Testis (tissue), 3 donors: ENCODE data around the gene TNFAIP8. TPM values are rescaled to one million over a fixed set of nuclear protein-coding genes. Genes with fewer than 3 reads are reported as not detected.

Experiments used
- DNase-seq: peaks from one replicate; pipeline ENCODE4 v3.0.0-alpha.2; 2019
- H3K27ac ChIP-seq, 2 donors: fragments of 200-600 bp; sonication (generic); one replicate each; pipeline ENCODE4 v1.5.1; 2019
- H3K27me3 ChIP-seq: fragments of 200-600 bp; sonication (generic); one replicate; pipeline ENCODE4 v1.5.1; 2019
- H3K36me3 ChIP-seq: fragments of 200-600 bp; sonication (generic); one replicate; pipeline ENCODE4 v1.5.1; 2017; ENCODE audit warnings: low read depth; ENCODE audit errors: missing control alignments
- H3K4me1 ChIP-seq: fragments of 200-600 bp; sonication (generic); one replicate; pipeline ENCODE4 v1.5.1; 2019
- H3K4me3 ChIP-seq, 2 donors: fragments of 200-600 bp; sonication (generic); one replicate each; pipeline ENCODE4 v1.5.1; 2017 to 2019
- H3K9me3 ChIP-seq: fragments of 200-600 bp; sonication (generic); one replicate; pipeline ENCODE4 v1.5.1; 2017
- POLR2A ChIP-seq: fragments of 450-650 bp; IDR thresholded peaks from one replicate; pipeline ENCODE4 v1.6.1; 2017; ENCODE audit warnings: antibody characterized with exemption, mild to moderate bottlenecking, moderate library complexity
- WGBS, 2 donors: methylation state at CpG; one replicate each; pipeline ENCODE4 v1.1.5; 2018; 5-methylcytosine and 5-hydroxymethylcytosine counted together
- intact Hi-C: fragments of 100-400 bp; cut with DNase I; formaldehyde crosslinking; loops from one replicate; pipeline ENCODE4 v1.15.1; 2023; ENCODE audit warnings: low total_unique reads
- polyA plus RNA-seq: library from polyadenylated mRNA; stranded (reverse); fragments of 350-450 nt; fragmentation: Illumina TruSeq; extraction: RNeasy Lipid Tissue Mini Kit (QIAGEN cat#74804); gene quantifications from one replicate; pipeline ENCODE4 v1.2.3, GENCODE V29; 2014; ENCODE audit warnings: low read depth, low replicate concordance; ENCODE audit not compliant: insufficient read depth
- total RNA-seq, 2 donors: library from RNA; depleted of rRNA; stranded (reverse); fragments of >200 nt; gene quantifications; one replicate each; pipeline ENCODE4 v1.2.3, GENCODE V29; 2016
- TF ChIP-seq, protein P1 (sequence below), 3 experiments: fragments of 450-650 bp in 2 of 3; fragments of 200-600 bp in 1 of 3; sonication (generic) in 1 of 3; IDR thresholded peaks; one replicate each; pipeline ENCODE4 v1.5.1; 2016 to 2019; ENCODE audit warnings: antibody characterized with exemption in 3 of 3, mild to moderate bottlenecking in 2 of 3, moderate library complexity in 1 of 3

TNFAIP8 gene
- total and polyA plus RNA-seq, 3 donors from 2014 or later = 6.3 to 14.0 (median 8.2) TPM

DNA sequence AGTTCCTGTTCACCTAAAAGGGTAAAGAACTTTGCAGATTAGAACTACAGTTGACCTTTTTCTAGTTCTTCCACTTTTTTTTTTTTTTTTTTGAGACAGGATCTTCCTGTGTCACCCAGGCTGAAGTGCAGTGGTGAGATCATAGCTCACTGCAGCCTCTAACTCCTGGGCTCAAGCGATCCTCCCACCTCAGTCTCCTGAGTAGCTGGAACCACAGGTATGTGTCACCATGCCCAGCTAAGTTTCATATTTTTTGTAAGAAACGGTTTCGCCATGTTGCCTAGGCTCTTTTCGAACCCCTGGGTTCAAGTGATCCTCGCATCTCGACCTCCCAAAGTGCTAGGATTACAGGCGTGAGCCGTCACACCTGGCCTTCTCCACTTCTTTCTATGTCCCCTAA is 39.7 kb upstream of the TNFAIP8 start:
- H3K27me3 ChIP-seq = no peaks in the 10 kb centered on the region
- DNase-seq = no peak
- no peak overlapping the region for H3K27ac ChIP-seq
- intact Hi-C loops = no loop called here
- no peaks in the 10 kb centered on the region for H3K36me3 ChIP-seq
- TF ChIP-seq, protein P1, sequence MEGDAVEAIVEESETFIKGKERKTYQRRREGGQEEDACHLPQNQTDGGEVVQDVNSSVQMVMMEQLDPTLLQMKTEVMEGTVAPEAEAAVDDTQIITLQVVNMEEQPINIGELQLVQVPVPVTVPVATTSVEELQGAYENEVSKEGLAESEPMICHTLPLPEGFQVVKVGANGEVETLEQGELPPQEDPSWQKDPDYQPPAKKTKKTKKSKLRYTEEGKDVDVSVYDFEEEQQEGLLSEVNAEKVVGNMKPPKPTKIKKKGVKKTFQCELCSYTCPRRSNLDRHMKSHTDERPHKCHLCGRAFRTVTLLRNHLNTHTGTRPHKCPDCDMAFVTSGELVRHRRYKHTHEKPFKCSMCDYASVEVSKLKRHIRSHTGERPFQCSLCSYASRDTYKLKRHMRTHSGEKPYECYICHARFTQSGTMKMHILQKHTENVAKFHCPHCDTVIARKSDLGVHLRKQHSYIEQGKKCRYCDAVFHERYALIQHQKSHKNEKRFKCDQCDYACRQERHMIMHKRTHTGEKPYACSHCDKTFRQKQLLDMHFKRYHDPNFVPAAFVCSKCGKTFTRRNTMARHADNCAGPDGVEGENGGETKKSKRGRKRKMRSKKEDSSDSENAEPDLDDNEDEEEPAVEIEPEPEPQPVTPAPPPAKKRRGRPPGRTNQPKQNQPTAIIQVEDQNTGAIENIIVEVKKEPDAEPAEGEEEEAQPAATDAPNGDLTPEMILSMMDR (IDR thresholded peaks at IDR 0.05) = no peak
- TF ChIP-seq POLR2A = no peak
- no peaks in the 10 kb centered on the region for H3K9me3 ChIP-seq
- peaks cover 3% of the 10 kb centered on the region for H3K4me1 ChIP-seq
- 94 to 95% methylated on average over 8 of the region's 8 CpGs for WGBS, 2 donors
- H3K4me3 ChIP-seq = no peak overlapping the region

GRCh38 chr5:119316906-119317305 is 38.9 kb upstream of the TNFAIP8 start:
- 85 to 86% methylated on average over 3 of the region's 3 CpGs for WGBS, 2 donors
- DNase-seq = no peak
- no peak for TF ChIP-seq POLR2A
- TF ChIP-seq, protein P1 (IDR thresholded peaks at IDR 0.05) = no peak
- Histone ChIP-seq H3K36me3 (no peaks in the 10 kb centered on the region), H3K27me3 (no peaks in the 10 kb centered on the region), H3K9me3 (no peaks in the 10 kb centered on the region), H3K4me1 (peaks cover 3% of the 10 kb centered on the region), H3K27ac (no peak overlapping the region), H3K4me3 (no peak overlapping the region)
- intact Hi-C loops = no loop called here

DNA sequence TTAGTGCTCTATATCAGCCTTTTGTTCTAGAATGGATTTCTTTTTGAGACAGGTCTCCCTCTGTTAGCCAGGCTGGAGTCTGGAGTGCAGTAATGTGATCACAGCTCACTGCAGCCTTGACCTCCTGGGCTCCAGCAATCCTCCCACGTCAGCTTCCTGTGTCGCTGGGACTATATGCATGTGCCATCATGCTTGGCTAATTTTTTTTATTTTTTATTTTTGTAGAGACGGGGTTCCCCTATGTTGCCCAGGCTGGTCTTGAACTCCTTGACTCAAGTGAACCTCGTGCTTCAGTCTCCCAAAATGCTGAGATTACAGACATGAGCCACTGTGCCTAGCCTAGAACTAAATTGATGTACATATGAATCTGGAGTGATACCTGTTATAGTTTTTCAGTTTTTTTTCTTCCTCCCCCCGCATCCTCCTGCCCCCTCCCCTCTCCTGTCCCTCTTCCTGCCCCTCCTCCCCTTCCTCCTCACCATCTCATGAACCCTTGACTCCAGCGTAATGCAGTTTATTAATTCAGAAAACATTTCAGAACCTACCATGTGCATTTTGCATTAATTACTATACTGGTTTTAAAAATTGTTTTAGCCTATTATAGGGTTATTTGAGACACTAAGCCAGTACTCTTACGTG is 37.4 kb upstream of the TNFAIP8 start:
- TF ChIP-seq POLR2A = no peak
- TF ChIP-seq, protein P1 (IDR thresholded peaks at IDR 0.05) = no peak
- intact Hi-C loops = no loop called here
- WGBS, 2 donors = 67 to 69% methylated on average over 7 of the region's 7 CpGs
- no peaks in the 10 kb centered on the region for H3K27me3 ChIP-seq
- peaks cover 3% of the 10 kb centered on the region for H3K4me1 ChIP-seq
- no peak for DNase-seq
- H3K36me3 ChIP-seq = no peaks in the 10 kb centered on the region
- no peak overlapping the region for H3K27ac ChIP-seq
- H3K4me3 ChIP-seq = no peak overlapping the region
- H3K9me3 ChIP-seq = no peaks in the 10 kb centered on the region

- Histone ChIP-seq H3K4me1 (peaks cover 3% of the 10 kb centered on the region), H3K27me3 (no peaks in the 10 kb centered on the region), H3K4me3 (no peak overlapping the region), H3K9me3 (no peaks in the 10 kb centered on the region), H3K27ac (no peak overlapping the region), H3K36me3 (no peaks in the 10 kb centered on the region)
- DNase-seq = no peak
- TF ChIP-seq, protein P1 (IDR thresholded peaks at IDR 0.05) = no peak
- TF ChIP-seq POLR2A = no peak
- WGBS, 2 donors = 84 to 86% methylated on average over 5 of the region's 5 CpGs
- intact Hi-C loops = no loop called here
Measured at GRCh38 chr5:119319401-119319800, 36.4 kb upstream of the TNFAIP8 start.

DNA sequence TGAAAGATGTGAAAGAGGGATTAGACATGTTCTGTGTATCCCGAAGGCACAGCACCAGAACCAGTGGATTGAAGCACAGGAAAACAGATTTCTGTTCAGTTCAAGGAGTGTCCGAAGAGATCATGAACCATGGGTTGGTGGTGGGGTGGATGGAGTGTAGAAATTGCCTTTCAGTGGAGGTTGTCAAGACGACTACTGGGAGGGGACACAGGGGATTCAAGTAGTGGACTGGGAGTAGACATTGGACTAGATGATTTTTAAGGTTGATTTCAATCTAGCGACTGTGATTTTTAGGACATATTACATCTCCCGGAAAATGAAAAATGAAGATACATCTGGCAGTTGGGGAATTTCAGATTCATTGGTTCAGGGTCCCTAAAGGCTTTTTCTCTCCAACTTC is 35.9 kb upstream of the TNFAIP8 start:
- H3K4me1 ChIP-seq = peaks cover 3% of the 10 kb centered on the region
- no peak for DNase-seq
- H3K27me3 ChIP-seq = no peaks in the 10 kb centered on the region
- intact Hi-C loops = no loop called here
- H3K9me3 ChIP-seq = no peaks in the 10 kb centered on the region
- no peak overlapping the region for H3K27ac ChIP-seq
- H3K4me3 ChIP-seq = no peak overlapping the region
- TF ChIP-seq, protein P1 (IDR thresholded peaks at IDR 0.05) = no peak
- no peak for TF ChIP-seq POLR2A
- WGBS, 2 donors = 94 to 96% methylated on average over 5 of the region's 5 CpGs
- H3K36me3 ChIP-seq = no peaks in the 10 kb centered on the region
